Loucy (cell line): Measurements from ENCODE around the gene ETS1.

Source experiments
- EZH2phosphoT487 ChIP-seq: fragments of 200-600 bp; IDR thresholded peaks from 2 replicates; pipeline ENCODE4 v1.6.1; 2018; ENCODE audit warnings: antibody characterized with exemption, mild to moderate bottlenecking, moderate library complexity, borderline replicate concordance
- TF ChIP-seq, protein P1 (sequence below): fragments of 200-600 bp; sonication (generic); conservative IDR thresholded peaks from 2 replicates; pipeline ENCODE4 v1.5.1; 2014; ENCODE audit warnings: mild to moderate bottlenecking, antibody characterized with exemption, low read length

DNA sequence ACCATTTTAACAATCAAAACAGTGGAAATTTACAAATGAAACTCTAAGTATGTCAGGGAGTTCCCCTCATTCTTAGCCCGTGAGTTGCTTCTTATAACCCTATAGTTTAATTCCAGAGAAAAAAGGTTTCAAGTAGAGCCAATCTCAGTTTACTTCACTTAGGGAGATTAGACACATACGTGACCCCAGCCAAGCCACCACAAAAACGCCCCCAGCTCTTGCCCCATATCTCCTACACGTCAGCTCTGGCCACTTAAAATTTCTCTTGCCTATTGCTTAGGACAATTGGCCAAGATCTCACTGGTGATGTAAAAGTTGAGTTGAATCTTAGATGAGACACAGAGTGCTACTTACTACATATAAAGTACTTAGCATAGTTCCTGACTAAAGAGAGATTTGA lies 166.4 kb downstream of the ETS1 start:
- TF ChIP-seq, protein P1, sequence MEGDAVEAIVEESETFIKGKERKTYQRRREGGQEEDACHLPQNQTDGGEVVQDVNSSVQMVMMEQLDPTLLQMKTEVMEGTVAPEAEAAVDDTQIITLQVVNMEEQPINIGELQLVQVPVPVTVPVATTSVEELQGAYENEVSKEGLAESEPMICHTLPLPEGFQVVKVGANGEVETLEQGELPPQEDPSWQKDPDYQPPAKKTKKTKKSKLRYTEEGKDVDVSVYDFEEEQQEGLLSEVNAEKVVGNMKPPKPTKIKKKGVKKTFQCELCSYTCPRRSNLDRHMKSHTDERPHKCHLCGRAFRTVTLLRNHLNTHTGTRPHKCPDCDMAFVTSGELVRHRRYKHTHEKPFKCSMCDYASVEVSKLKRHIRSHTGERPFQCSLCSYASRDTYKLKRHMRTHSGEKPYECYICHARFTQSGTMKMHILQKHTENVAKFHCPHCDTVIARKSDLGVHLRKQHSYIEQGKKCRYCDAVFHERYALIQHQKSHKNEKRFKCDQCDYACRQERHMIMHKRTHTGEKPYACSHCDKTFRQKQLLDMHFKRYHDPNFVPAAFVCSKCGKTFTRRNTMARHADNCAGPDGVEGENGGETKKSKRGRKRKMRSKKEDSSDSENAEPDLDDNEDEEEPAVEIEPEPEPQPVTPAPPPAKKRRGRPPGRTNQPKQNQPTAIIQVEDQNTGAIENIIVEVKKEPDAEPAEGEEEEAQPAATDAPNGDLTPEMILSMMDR = no peak
- no peak for TF ChIP-seq EZH2phosphoT487
